SK-N-SH (cell line): ENCODE data around the gene NXPE3. TPM values are rescaled to one million over a fixed set of nuclear protein-coding genes. Genes with fewer than 3 reads are reported as not detected.

ENCODE experiments used
- CTCF ChIA-PET: fragments of 300-600, 350-600 bp; formaldehyde crosslinking; extraction: SDS; loops from one replicate; lab custom pipeline; 2021; lab: Yijun Ruan, JAX
- POLR2A ChIA-PET: fragments of 350-600 bp; sonication (Branson Sonifier 250); formaldehyde crosslinking; extraction: SDS; loops from one replicate; lab custom pipeline; 2020; ENCODE audit warnings: antibody characterized with exemption, inconsistent platforms; lab: Yijun Ruan, JAX
- DNase-seq: peaks from one replicate; pipeline ENCODE4 v3.0.0; 2012
- H2AFZ ChIP-seq: fragments of 200-600 bp; sonication (generic); 2 replicates; pipeline ENCODE4 v1.8.1; 2016; ENCODE audit warnings: antibody characterized with exemption, mild to moderate bottlenecking, low read depth
- H3F3A ChIP-seq: fragments of 200-600 bp; sonication (generic); replicated peaks from 2 replicates; pipeline ENCODE3; 2016; ENCODE audit warnings: antibody characterized with exemption, mild to moderate bottlenecking; ENCODE audit not compliant: insufficient read depth
- H3K27ac ChIP-seq, 2 experiments: fragments of 200-500 bp in 1 of 2; fragments of 200-600 bp in 1 of 2; sonication (Bioruptor generic) in 1 of 2; sonication (generic), shearing (Covaris generic) in 1 of 2; 2 replicates each; pipeline versions ENCODE4 v1.5.1 to v1.6.1; 2014 to 2016; ENCODE audit warnings: low read depth in 2 of 2, inconsistent platforms in 1 of 2, low read length in 1 of 2, mild to moderate bottlenecking in 1 of 2, mixed read lengths in 1 of 2
- H3K27me3 ChIP-seq: fragments of 200-600 bp; sonication (generic), shearing (Covaris generic); 2 replicates; pipeline ENCODE4 v1.6.1; 2016; ENCODE audit warnings: mixed run types; ENCODE audit not compliant: insufficient read depth
- H3K36me3 ChIP-seq, 2 experiments: fragments of 200-500 bp in 1 of 2; fragments of 200-600 bp in 1 of 2; sonication (Bioruptor generic) in 1 of 2; sonication (generic) in 1 of 2; replicated peaks in 1 of 2; 2 replicates each; pipeline versions ENCODE3 to v1.5.1; 2014 to 2016; ENCODE audit warnings: low read length in 1 of 2, mild to moderate bottlenecking in 1 of 2; ENCODE audit not compliant: insufficient read depth in 2 of 2, control insufficient read depth in 1 of 2
- H3K4me1 ChIP-seq, 2 experiments: fragments of 200-500 bp in 1 of 2; fragments of 200-600 bp in 1 of 2; sonication (Bioruptor generic) in 1 of 2; sonication (generic), shearing (Covaris generic) in 1 of 2; 2 replicates each; pipeline versions ENCODE4 v1.5.1 to v1.6.1; 2014 to 2016; ENCODE audit warnings: low read depth in 1 of 2, low read length in 1 of 2, mixed run types in 1 of 2; ENCODE audit not compliant: insufficient read depth in 2 of 2, control insufficient read depth in 1 of 2
- H3K4me2 ChIP-seq: fragments of 200-600 bp; sonication (generic), shearing (Covaris generic); 2 replicates; pipeline ENCODE4 v1.6.1; 2017; ENCODE audit warnings: mixed run types
- H3K4me3 ChIP-seq, 2 experiments: fragments of 200-500 bp in 1 of 2; fragments of 200-600 bp in 1 of 2; sonication (Bioruptor generic) in 1 of 2; sonication (generic), shearing (Covaris generic) in 1 of 2; 2 replicates each; pipeline versions ENCODE4 v1.5.1 to v1.8.1; 2014 to 2016; ENCODE audit warnings: low read depth in 2 of 2, inconsistent platforms in 1 of 2, low read length in 1 of 2, mild to moderate bottlenecking in 1 of 2, mixed read lengths in 1 of 2, moderate library complexity in 1 of 2
- H3K79me2 ChIP-seq: fragments of 200-600 bp; sonication (generic); 2 replicates; pipeline ENCODE4 v1.8.1; 2017; ENCODE audit warnings: mild to moderate bottlenecking; ENCODE audit not compliant: insufficient read depth
- H3K9ac ChIP-seq: fragments of 200-600 bp; sonication (generic); 2 replicates; pipeline ENCODE4 v1.6.1; 2017; ENCODE audit warnings: mixed run types
- H3K9me2 ChIP-seq: fragments of 200-600 bp; sonication (generic); 2 replicates; pipeline ENCODE4 v1.6.1; 2017; ENCODE audit warnings: mixed run types
- H3K9me3 ChIP-seq: fragments of 200-600 bp; sonication (generic); 2 replicates; pipeline ENCODE4 v1.6.1; 2017; ENCODE audit warnings: mixed run types, mild to moderate bottlenecking, moderate library complexity
- H4K20me1 ChIP-seq: fragments of 200-600 bp; sonication (generic); 2 replicates; pipeline ENCODE4 v1.6.1; 2017; ENCODE audit warnings: mild to moderate bottlenecking, mixed run types; ENCODE audit not compliant: insufficient read depth
- CHD2 ChIP-seq: fragments of 150-350 bp; IDR thresholded peaks from 2 replicates; pipeline ENCODE4 v1.6.1; 2018; ENCODE audit warnings: low read length; ENCODE audit not compliant: partially characterized antibody
- ELF1 ChIP-seq: IDR thresholded peaks from 2 replicates; pipeline ENCODE4 v1.4.0; 2012
- EP300 ChIP-seq, 2 experiments: IDR thresholded peaks; 2 replicates each; pipeline versions ENCODE4 v1.4.0 to v1.6.1; 2012; ENCODE audit warnings: borderline replicate concordance in 1 of 2, low read depth in 1 of 2, low read length in 1 of 2
- EZH2phosphoT487 ChIP-seq: fragments of 200-600 bp; sonication (generic); IDR thresholded peaks from 2 replicates; pipeline ENCODE4 v1.6.1; 2017; ENCODE audit warnings: low read depth, mixed run types, mild to moderate bottlenecking, antibody characterized with exemption, moderate library complexity, borderline replicate concordance
- FOXJ3 ChIP-seq: sonication (generic); formaldehyde crosslinking; IDR thresholded peaks from 2 replicates; pipeline ENCODE4 v1.5.1; 2020; ENCODE audit warnings: mild to moderate bottlenecking, missing genetic modification reagents
- GABPA ChIP-seq: IDR thresholded peaks from 2 replicates; pipeline ENCODE4 v1.4.0; 2012; ENCODE audit warnings: low read depth, mild to moderate bottlenecking
- GATA2 ChIP-seq: sonication (generic); formaldehyde crosslinking; IDR thresholded peaks from 2 replicates; pipeline ENCODE4 v1.5.0; 2020; ENCODE audit warnings: mild to moderate bottlenecking, missing genetic modification reagents
- JUND ChIP-seq: IDR thresholded peaks from 2 replicates; pipeline ENCODE4 v1.4.0; 2012
- MAX ChIP-seq: IDR thresholded peaks from 2 replicates; pipeline ENCODE4 v1.4.0; 2012; ENCODE audit warnings: low read depth
- MEF2A ChIP-seq: IDR thresholded peaks from 2 replicates; pipeline ENCODE4 v1.4.0; 2012; ENCODE audit warnings: low read depth, borderline replicate concordance
- MXI1 ChIP-seq: IDR thresholded peaks from 2 replicates; pipeline ENCODE4 v1.6.1; 2012; ENCODE audit warnings: mild to moderate bottlenecking, low read depth, low read length, improper control_type of control experiment
- NRF1 ChIP-seq: IDR thresholded peaks from 2 replicates; pipeline ENCODE4 v1.6.1; 2012; ENCODE audit warnings: low read depth, mild to moderate bottlenecking, low read length
- PBX3 ChIP-seq: IDR thresholded peaks from 2 replicates; pipeline ENCODE4; 2012
- RCOR1 ChIP-seq: fragments of 150-350 bp; IDR thresholded peaks from 2 replicates; pipeline ENCODE4 v1.6.1; 2017; ENCODE audit warnings: antibody characterized with exemption, low read length
- SIN3A ChIP-seq: IDR thresholded peaks from 2 replicates; pipeline ENCODE4 v1.6.1; 2012; ENCODE audit warnings: low read depth, mild to moderate bottlenecking, low read length, moderate library complexity, borderline replicate concordance
- TCF12 ChIP-seq: IDR thresholded peaks from 2 replicates; pipeline ENCODE4 v1.4.0; 2012
- USF1 ChIP-seq: IDR thresholded peaks from 2 replicates; pipeline ENCODE4 v1.4.0; 2012; ENCODE audit warnings: low read depth, borderline replicate concordance
- YY1 ChIP-seq: IDR thresholded peaks from 2 replicates; pipeline ENCODE4 v1.4.0; 2012; ENCODE audit warnings: low read depth, mild to moderate bottlenecking
- WGBS: methylation state at CpG from one replicate; pipeline ENCODE4 v1.1.6; 2017; ENCODE audit warnings: low lambda C conversion rate; 5-methylcytosine and 5-hydroxymethylcytosine counted together
- polyA plus RNA-seq, 3 experiments: library from polyadenylated mRNA; depleted of rRNA; stranded (reverse); fragments of >200 nt; gene quantifications; 2 replicates each; pipeline ENCODE4 v1.2.3, GENCODE V29; 2012
- TF ChIP-seq, protein P1 (sequence below): fragments of 150-350 bp; IDR thresholded peaks from 2 replicates; pipeline ENCODE4 v1.6.1; 2016; ENCODE audit warnings: mild to moderate bottlenecking, low read depth, low read length
- TF ChIP-seq, protein P2 (sequence below): fragments of 200-600 bp; sonication (generic); IDR thresholded peaks from 2 replicates; pipeline ENCODE4 v1.6.1; 2017; ENCODE audit warnings: antibody characterized with exemption, mild to moderate bottlenecking, moderate library complexity

The NXPE3 gene
- polyA plus RNA-seq, 1 of the 3 experiments (the other 2 are of a cell fraction), result 21.3 TPM

DNA sequence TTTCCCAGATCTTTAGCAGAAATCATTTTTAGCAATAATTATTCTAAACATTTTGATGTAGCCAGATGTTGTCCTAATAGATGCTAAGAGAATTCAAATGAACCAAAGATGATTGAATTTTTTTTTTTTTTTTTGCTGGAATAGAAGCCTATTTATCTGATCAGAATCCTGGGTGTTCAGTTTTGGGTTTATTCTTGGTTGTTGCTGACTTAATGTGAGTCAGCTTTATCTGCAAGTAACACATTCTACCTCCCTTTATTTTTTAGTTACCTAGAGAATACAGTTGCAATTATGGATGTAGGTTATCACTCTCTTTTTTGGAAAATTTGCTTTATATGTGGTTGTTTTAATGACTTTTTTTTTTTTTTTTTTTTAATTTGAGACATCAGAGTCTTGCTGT, 48.2 kb upstream of the NXPE3 start:
- Histone ChIP-seq H3K4me2 (no peak overlapping the region), H4K20me1 (no peaks in the 10 kb centered on the region), H3K79me2 (peaks cover 29% of the 10 kb centered on the region)
- no peak for TF ChIP-seq MEF2A
- no peak for TF ChIP-seq USF1
- TF ChIP-seq SIN3A, result no peak
- TF ChIP-seq ELF1, result no peak
- TF ChIP-seq CHD2, result no peak
- no peak for TF ChIP-seq MAX
- no peak for TF ChIP-seq NRF1
- TF ChIP-seq RCOR1, result no peak
- TF ChIP-seq EP300 (IDR thresholded peaks at IDR 0.05; ENCODE audit: borderline replicate concordance in 1 of 2, low read depth in 1 of 2, low read length in 1 of 2), result no peak
- TF ChIP-seq YY1, result no peak
- TF ChIP-seq GABPA, result no peak
- TF ChIP-seq, all 33 proteins: peak for 0
- Histone ChIP-seq H3K36me3 (peaks cover 61 to 62% of the 10 kb centered on the region in 2 experiments), H3K27me3 (no peaks in the 10 kb centered on the region), H3K4me1 (peaks cover 0 to 3% of the 10 kb centered on the region in 2 experiments; a peak in 1 of 4 replicates), H2AFZ (no peak overlapping the region), H3F3A (no peaks in the 10 kb centered on the region), H3K27ac (no peak overlapping the region), H3K9me2 (no peaks in the 10 kb centered on the region), H3K9me3 (no peaks in the 10 kb centered on the region), H3K9ac (no peak overlapping the region), H3K4me3 (no peak overlapping the region)
- CTCF ChIA-PET, result interaction anchor here (1.0 kb wide), 1 partner anchor 23 kb away, joined by 3 read pairs; no protein-coding TSS in a partner anchor
- POLR2A ChIA-PET, result no interaction called here
- DNase-seq, result no peak

DNA sequence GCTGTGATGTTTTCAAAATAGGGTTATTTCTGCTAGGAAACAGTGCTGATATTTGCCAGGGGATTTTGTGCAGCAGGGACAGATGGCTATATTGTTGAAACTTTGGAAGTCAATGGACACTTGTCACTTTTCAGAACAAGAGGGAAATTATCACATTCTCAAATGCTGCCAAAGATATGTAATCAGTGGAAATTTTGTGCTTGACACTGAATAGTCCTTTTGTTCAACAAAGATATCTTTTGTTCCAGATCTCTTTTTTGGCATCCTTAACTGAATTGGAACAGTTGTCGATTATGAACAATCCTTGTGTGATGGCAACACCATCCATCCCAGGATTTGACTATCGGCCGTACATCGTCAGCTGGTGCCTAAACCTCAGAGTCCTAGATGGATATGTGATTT, 46.8 kb upstream of the NXPE3 start:
- WGBS, result 95% methylated on average over 4 of the region's 4 CpGs

More for the DNA sequence above, 46.8 kb upstream of the NXPE3 start:
- no peaks in the 10 kb centered on the region for H3K9me3 ChIP-seq
- H3K4me1 ChIP-seq, result no peaks in the 10 kb centered on the region
- H3K27ac ChIP-seq, result no peak overlapping the region
- peaks cover 66 to 76% of the 10 kb centered on the region in 2 experiments for H3K36me3 ChIP-seq
- H3K4me3 ChIP-seq, result no peak overlapping the region
- ChIA-PET POLR2A (no interaction called here), CTCF (no interaction called here)
- peaks cover 15% of the 10 kb centered on the region for H3K79me2 ChIP-seq
- H3F3A ChIP-seq, result no peaks in the 10 kb centered on the region
- no peak overlapping the region for H3K9ac ChIP-seq
- no peaks in the 10 kb centered on the region for H3K9me2 ChIP-seq
- TF ChIP-seq, protein P1, sequence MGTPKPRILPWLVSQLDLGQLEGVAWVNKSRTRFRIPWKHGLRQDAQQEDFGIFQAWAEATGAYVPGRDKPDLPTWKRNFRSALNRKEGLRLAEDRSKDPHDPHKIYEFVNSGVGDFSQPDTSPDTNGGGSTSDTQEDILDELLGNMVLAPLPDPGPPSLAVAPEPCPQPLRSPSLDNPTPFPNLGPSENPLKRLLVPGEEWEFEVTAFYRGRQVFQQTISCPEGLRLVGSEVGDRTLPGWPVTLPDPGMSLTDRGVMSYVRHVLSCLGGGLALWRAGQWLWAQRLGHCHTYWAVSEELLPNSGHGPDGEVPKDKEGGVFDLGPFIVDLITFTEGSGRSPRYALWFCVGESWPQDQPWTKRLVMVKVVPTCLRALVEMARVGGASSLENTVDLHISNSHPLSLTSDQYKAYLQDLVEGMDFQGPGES, result no peak
- TF ChIP-seq USF1 (no peak), EZH2phosphoT487 (no peak), EP300 (IDR thresholded peaks at IDR 0.05; ENCODE audit: borderline replicate concordance in 1 of 2, low read depth in 1 of 2, low read length in 1 of 2) (no peak), MXI1 (no peak), TCF12 (no peak), GATA2 (CRISPR knock-in tag) (no peak), CHD2 (no peak), JUND (no peak), SIN3A (no peak), PBX3 (no peak), FOXJ3 (no peak)
- TF ChIP-seq, protein P2, sequence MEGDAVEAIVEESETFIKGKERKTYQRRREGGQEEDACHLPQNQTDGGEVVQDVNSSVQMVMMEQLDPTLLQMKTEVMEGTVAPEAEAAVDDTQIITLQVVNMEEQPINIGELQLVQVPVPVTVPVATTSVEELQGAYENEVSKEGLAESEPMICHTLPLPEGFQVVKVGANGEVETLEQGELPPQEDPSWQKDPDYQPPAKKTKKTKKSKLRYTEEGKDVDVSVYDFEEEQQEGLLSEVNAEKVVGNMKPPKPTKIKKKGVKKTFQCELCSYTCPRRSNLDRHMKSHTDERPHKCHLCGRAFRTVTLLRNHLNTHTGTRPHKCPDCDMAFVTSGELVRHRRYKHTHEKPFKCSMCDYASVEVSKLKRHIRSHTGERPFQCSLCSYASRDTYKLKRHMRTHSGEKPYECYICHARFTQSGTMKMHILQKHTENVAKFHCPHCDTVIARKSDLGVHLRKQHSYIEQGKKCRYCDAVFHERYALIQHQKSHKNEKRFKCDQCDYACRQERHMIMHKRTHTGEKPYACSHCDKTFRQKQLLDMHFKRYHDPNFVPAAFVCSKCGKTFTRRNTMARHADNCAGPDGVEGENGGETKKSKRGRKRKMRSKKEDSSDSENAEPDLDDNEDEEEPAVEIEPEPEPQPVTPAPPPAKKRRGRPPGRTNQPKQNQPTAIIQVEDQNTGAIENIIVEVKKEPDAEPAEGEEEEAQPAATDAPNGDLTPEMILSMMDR, result no peak
- H3K4me2 ChIP-seq, result no peak overlapping the region
- H2AFZ ChIP-seq, result no peak overlapping the region
- no peak for DNase-seq
- no peaks in the 10 kb centered on the region for H4K20me1 ChIP-seq
- H3K27me3 ChIP-seq, result no peaks in the 10 kb centered on the region
